Osteocyte (in vitro differentiated cells): ENCODE measurements around the gene TIE1. TPM values are rescaled to one million over a fixed set of nuclear protein-coding genes. Genes with fewer than 3 reads are reported as not detected.
A peak's percentile ranks its signal among the peaks of the same experiment; 100 is the strongest.

Source experiments
- DNase-seq: peaks from one replicate; pipeline ENCODE4 v3.0.0; 2021; ENCODE audit warnings: mixed read lengths; ENCODE audit not compliant: unreplicated experiment; ENCODE audit errors: extremely low spot score
- H3K27ac Mint-ChIP-seq: one replicate; pipeline ENCODE4 v1.8.0; 2021; ENCODE audit warnings: mild to moderate bottlenecking, mixed read lengths; ENCODE audit not compliant: unreplicated experiment
- H3K27me3 Mint-ChIP-seq: one replicate; pipeline ENCODE4 v1.8.0; 2021; ENCODE audit warnings: mixed read lengths; ENCODE audit not compliant: unreplicated experiment
- H3K36me3 Mint-ChIP-seq: one replicate; pipeline ENCODE4 v1.8.0; 2021; ENCODE audit warnings: mixed read lengths; ENCODE audit not compliant: unreplicated experiment
- H3K4me1 Mint-ChIP-seq: one replicate; pipeline ENCODE4 v1.8.0; 2021; ENCODE audit warnings: mixed read lengths; ENCODE audit not compliant: unreplicated experiment
- H3K4me3 Mint-ChIP-seq: one replicate; pipeline ENCODE4 v1.8.0; 2021; ENCODE audit warnings: mild to moderate bottlenecking, moderate library complexity, mixed read lengths; ENCODE audit not compliant: unreplicated experiment
- H3K9me3 Mint-ChIP-seq: one replicate; pipeline ENCODE4 v1.8.0; 2021; ENCODE audit warnings: mixed read lengths; ENCODE audit not compliant: unreplicated experiment
- total RNA-seq: library from RNA; stranded (reverse); gene quantifications from 2 replicates; pipeline ENCODE4 v1.2.1, GENCODE V29; 2021
- TF ChIP-seq, protein P1 (sequence below): fragments of 200-600 bp; sonication (generic); IDR thresholded peaks from 2 replicates; pipeline ENCODE4 v1.5.0; 2021; ENCODE audit warnings: antibody characterized with exemption, mild to moderate bottlenecking, moderate library complexity

The TIE1 gene
- total RNA-seq, 1 donor from 2014 or later = not detected

DNA sequence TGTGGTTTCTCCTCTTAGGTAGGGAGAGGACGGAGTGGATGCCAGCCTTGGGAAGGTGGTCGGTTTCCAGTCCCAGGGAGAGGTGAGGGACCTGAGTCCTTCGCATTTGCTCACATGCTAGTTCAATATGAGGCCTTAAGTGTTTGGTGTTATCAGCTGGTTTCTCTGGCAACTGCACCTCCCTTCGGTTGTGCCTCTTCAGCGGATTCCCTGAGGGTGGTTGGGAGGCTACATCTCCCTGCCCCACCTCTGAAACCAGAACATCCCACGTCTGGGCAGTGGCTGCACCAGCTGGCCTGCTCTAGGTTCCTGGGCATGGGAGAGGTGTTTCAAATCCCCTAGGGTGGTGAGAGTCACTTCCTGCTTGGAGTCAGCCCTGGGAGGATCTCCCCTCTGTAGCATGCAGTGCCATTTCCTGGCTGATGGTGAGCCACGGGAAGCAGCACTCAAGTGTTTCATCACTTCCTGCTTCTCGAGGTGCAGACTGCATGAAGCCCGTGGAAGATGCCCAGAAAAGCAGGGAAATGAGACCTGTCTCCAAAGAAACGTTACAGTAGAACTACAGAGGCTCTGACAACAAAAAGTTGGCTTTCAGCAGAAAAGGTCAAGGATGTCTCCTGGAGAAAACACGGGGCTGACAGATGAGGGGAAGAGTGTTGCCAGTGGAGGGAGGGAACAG lies 26.5 kb upstream of the TIE1 start:
- Mint-ChIP-seq H3K27me3 (peaks cover 7% of the 10 kb centered on the region), H3K36me3 (no peaks in the 10 kb centered on the region), H3K9me3 (no peaks in the 10 kb centered on the region), H3K27ac (peak overlapping the region; percentile 11), H3K4me3 (no peak overlapping the region), H3K4me1 (peaks cover 14% of the 10 kb centered on the region)
- TF ChIP-seq, protein P1, sequence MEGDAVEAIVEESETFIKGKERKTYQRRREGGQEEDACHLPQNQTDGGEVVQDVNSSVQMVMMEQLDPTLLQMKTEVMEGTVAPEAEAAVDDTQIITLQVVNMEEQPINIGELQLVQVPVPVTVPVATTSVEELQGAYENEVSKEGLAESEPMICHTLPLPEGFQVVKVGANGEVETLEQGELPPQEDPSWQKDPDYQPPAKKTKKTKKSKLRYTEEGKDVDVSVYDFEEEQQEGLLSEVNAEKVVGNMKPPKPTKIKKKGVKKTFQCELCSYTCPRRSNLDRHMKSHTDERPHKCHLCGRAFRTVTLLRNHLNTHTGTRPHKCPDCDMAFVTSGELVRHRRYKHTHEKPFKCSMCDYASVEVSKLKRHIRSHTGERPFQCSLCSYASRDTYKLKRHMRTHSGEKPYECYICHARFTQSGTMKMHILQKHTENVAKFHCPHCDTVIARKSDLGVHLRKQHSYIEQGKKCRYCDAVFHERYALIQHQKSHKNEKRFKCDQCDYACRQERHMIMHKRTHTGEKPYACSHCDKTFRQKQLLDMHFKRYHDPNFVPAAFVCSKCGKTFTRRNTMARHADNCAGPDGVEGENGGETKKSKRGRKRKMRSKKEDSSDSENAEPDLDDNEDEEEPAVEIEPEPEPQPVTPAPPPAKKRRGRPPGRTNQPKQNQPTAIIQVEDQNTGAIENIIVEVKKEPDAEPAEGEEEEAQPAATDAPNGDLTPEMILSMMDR = no peak
- no peak for DNase-seq

DNA sequence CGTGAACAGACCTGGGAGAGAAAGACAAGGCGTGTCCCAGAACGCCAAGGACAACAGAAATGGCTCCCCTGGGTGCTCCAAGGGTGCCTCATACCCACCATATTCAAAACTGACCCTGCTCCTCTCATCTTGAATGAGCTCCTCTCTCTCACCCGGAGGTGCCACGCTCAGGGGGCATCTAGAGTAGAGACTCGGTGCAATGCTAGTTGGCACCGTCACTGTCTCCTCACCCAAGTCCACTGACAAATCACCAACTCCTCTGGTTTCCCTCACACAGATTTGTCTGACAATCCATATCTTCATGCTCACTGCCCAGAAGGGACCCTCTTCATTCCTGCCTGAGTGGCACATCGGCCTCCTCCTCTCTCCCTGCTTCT lies 26.0 kb upstream of the TIE1 start:
- no peak overlapping the region for H3K4me3 Mint-ChIP-seq
- peaks cover 7% of the 10 kb centered on the region for H3K27me3 Mint-ChIP-seq
- H3K27ac Mint-ChIP-seq = no peak overlapping the region
- TF ChIP-seq, protein P1 = no peak
- DNase-seq = no peak
- no peaks in the 10 kb centered on the region for H3K9me3 Mint-ChIP-seq
- H3K36me3 Mint-ChIP-seq = no peaks in the 10 kb centered on the region
- peaks cover 14% of the 10 kb centered on the region for H3K4me1 Mint-ChIP-seq

GRCh38 chr1:43275826-43276620 lies 24.8 kb upstream of the TIE1 start:
- Mint-ChIP-seq H3K4me1 (peaks cover 8% of the 10 kb centered on the region), H3K9me3 (no peaks in the 10 kb centered on the region), H3K27me3 (peaks cover 5% of the 10 kb centered on the region), H3K36me3 (no peaks in the 10 kb centered on the region), H3K4me3 (no peak overlapping the region), H3K27ac (no peak overlapping the region)
- no peak for DNase-seq
- TF ChIP-seq, protein P1 = no peak

- Mint-ChIP-seq H3K27ac (no peak overlapping the region), H3K4me3 (no peak overlapping the region), H3K9me3 (no peaks in the 10 kb centered on the region), H3K36me3 (no peaks in the 10 kb centered on the region), H3K27me3 (peaks cover 1% of the 10 kb centered on the region), H3K4me1 (peaks cover 6% of the 10 kb centered on the region)
- TF ChIP-seq, protein P1 = no peak
- DNase-seq = no peak
Measured at GRCh38 chr1:43276673-43277072, 24.1 kb upstream of the TIE1 start.

GRCh38 chr1:43277116-43277876 lies 23.5 kb upstream of the TIE1 start:
- H3K27ac Mint-ChIP-seq = no peak overlapping the region
- no peak overlapping the region for H3K4me3 Mint-ChIP-seq
- DNase-seq = no peak
- H3K9me3 Mint-ChIP-seq = no peaks in the 10 kb centered on the region
- TF ChIP-seq, protein P1 = no peak
- no peaks in the 10 kb centered on the region for H3K27me3 Mint-ChIP-seq
- H3K4me1 Mint-ChIP-seq = peaks cover 6% of the 10 kb centered on the region
- H3K36me3 Mint-ChIP-seq = no peaks in the 10 kb centered on the region
